GM18907 (cell line): ENCODE data around the gene PNMA3.
"Not testable (repeated sequence)": the region's sequence is repeated elsewhere in the genome, so short reads cannot be mapped to it uniquely, and the experiment has no call there.

Source experiments
- ATAC-seq: cut with Tn5 transposase; IDR thresholded peaks from one replicate; pipeline ENCODE4 v1.9.1; 2021; ENCODE audit warnings: mild to moderate bottlenecking, moderate library complexity; ENCODE audit not compliant: unreplicated experiment

The PNMA3 gene, protein sequence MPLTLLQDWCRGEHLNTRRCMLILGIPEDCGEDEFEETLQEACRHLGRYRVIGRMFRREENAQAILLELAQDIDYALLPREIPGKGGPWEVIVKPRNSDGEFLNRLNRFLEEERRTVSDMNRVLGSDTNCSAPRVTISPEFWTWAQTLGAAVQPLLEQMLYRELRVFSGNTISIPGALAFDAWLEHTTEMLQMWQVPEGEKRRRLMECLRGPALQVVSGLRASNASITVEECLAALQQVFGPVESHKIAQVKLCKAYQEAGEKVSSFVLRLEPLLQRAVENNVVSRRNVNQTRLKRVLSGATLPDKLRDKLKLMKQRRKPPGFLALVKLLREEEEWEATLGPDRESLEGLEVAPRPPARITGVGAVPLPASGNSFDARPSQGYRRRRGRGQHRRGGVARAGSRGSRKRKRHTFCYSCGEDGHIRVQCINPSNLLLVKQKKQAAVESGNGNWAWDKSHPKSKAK

DNA sequence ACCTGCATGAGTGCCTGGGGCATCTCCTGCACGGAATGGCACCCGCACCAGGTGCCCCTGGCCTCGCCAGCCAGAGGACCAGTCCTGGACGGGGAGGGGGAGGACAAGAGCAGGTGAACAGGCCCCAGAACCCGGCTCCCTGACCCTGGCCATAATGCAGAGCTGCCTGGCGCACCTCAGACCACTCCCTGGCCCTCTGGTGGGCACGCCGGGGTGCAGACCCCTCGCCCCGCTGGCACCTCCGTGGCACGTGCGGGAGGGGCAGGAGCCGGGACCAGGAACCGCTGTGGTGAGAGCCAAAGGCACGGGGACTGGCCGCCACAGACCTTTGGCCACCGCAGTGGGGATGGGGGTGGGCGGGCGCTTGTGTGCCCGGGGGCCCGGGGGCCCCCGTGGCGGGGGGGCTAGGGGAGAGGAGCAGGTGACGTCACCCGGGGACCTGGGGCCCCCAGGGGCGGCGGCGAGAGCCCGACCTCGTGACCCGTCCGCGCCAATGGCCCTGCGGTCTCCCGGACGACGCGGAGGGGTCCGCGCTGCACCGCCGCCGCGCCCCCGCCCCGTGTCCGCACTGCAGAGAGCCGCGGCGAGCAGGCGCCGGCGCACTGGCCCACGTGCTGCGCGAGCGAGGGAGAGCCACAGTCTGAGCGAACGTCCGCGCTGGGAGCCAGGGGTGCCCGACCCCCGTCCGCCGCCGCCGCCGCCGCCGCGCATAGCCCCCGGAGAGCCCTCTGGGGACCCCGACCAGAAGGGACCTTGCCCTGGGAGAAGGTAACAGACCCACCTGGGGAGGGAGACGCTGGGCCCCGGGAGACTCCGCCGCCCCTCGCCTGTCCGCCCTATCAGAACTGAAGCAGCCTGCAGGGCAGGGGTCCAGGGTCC lies at the start of gene PNMA3:
PNMA3 (plus strand) TSS at position 600 of the 879 bp plus-strand sequence. CDS start 586 bp downstream, outside the sequence.
- ATAC-seq = no peak

DNA sequence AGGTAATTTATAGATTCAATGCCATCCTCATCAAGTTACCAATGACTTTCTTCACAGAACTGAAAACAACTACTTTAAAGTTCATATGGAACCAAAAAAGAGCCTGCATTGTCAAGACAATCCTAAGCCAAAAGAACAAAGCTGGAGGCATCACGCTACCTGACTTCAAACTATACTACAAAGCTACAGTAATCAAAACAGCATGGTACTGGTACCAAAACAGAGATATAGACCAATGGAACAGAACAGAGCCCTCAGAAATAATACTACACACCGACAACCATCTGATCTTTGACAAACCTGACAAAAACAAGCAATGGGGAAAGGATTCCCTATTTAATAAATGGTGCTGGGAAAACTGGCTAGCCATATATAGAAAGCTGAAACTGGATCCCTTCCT lies 39.1 kb upstream of the PNMA3 start:
- not testable (repeated sequence) for ATAC-seq

DNA sequence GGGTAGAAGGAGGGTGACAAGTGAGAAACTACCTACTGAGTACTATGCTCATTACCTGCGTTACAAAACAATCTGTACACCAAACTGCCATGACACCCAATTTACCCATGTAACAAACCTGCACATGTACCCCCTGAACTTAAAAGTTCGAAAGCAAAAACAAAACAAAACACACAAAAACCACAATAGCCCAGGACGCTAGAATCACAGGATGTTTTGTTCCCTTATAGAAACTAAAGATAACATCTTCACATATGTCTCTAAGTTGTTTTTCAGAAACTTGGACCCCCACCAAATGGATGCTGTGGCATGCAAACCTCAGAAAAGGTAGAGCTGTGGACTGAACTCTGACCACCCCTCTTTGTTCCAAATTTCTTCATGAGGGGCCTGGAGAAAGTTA lies 37.1 kb upstream of the PNMA3 start:
- ATAC-seq = no peak

DNA sequence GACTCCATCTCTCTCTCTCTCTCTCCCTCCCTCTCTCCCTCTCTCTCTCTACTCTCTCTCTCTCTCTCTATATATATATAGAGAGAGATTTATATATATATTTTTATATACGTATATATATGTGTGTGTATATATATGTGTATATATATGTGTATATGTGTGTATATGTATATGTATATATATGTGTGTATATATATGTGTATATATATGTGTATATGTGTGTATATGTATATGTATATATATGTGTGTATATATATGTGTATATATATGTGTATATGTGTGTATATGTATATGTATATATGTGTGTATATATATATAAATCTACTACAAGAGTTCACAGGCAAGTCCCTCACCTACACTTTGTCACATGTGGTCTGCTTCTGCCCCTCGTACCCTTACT lies 29.8 kb upstream of the PNMA3 start:
- ATAC-seq = not testable (repeated sequence)

DNA sequence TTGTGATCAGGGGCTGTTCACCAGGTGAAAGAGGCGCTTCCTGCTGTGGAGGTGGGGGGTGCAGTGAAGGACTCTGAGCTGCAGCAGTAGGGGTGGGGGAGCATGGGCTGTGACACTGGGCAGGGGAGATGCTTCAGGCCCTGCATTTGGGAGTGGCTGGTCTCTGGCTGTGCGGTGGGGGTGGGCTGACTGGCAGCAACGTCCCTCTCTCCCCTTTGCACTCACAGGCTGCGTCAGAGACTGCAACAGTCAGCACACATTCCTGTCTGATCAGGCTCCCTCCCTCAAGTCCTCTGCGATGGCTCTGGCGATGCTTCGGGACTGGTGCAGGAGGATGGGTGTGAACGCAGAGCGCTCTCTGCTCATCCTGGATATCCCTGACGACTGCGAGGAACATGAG lies 27.8 kb upstream of the PNMA3 start:
- ATAC-seq = not testable (repeated sequence)

DNA sequence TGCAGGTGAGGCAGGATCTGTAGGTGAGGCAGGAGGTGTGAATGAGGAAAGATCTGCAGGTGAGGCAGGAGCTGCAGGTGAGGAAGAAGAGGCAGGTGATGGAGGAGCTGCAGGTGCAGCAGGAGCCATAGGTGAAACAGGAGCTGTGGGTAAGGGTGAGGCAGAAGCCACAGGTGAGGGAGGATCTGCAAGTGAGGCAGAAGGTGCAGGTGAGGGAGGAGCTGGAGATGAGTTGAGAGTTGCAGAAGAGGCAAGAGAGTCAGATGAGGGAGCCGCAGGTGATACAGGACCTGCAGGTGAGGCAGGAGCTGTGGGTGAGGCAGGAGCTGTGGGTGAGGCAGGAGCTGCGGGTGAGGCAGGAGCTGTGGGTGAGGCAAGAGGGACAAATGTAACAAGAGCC lies 27.1 kb upstream of the PNMA3 start:
- ATAC-seq = no peak

DNA sequence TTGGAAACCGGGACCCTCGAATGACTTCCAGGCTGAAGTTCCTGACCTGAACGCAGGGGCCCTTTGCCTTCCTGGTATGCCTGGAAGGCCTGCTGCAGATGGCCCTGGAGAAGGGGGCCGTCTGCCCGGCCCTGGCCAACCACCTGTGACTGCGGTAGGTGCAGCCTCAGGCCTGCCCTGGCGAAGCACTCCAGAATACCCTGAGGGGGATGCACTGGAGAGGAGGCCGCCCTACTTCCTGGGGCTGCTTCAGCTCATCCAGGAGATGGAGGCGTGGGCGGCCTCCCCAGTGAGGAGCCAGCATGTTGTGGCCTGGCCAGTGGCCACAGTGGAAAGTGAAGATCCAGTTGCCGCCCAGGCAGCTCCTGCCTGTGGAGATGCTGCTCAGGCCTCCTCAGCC lies 26.4 kb upstream of the PNMA3 start:
- no peak for ATAC-seq

DNA sequence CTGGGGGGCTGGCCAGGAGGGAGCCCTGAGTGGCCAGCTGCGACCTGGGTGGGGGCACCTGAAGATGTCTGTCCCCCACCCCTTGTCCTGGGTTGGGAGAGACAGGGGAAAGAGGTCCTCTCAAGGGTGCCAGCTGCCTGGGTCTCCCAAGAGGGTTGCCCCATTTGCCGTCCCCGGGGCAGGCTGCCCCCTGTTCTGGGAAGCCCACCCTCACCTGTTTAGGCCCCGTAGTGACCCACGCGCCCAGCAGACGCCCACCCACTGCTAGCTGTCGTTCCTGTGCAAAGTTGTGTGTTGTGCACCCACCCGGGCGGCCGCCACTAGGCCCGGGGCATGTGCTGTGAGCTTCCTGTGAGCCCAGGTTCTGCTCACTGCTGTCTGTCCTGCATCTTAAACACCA lies 25.5 kb upstream of the PNMA3 start:
- no peak for ATAC-seq

DNA sequence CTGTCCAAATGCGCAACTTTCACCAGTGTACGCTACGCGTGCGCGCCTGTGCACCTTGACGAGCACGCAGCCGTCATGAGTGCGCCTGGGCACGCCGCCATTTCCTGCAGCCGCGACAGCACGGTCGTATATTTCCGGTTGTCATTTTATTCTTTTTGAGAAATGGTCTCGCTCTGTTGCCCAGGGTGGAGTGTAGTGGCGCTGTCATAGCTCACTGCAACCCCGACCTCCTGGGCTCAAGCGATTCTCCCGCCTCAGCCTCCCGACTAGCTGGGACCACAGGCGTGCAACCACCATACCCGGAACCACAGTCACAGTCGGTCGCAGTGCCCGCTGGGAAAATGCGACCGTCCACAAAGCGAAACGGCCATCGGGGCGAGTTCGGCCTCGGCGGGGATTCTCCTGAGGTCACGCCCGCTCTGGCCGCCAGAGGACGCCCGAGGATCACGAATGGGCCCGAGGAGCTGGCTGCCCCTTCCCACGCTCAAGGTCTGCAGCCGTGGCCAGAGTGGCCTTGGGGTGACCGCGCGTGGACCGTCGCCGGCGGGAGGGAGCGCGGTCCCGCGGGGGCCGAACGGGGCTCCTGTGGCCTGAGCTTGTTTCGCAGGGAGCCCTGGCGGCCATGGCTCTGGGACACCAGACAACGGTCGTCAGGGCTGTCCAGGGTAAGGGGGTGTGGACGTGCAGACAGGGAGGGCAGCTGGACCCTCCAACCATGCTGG lies 23.7 kb upstream of the PNMA3 start:
- peak; percentile 76 for ATAC-seq

DNA sequence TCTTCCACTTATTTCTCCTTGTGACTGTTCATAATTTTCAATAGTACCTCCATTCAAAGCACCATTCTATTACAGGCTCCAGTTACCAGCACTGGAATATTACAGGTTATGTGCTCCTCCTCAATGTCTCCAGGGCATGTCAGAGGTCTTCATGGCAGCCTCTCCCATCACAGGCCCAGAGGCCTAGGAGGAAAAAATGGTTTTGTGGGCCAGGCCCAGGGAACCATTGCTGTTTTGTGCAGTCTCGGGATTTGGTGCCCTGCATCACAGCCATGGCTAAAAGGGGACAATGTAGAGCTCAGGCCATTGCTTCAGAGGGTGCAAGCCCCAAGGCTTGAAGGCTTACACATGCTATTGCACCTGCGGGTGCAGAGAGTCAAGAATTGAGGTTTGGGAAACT lies 7.2 kb upstream of the PNMA3 start:
- ATAC-seq = no peak

DNA sequence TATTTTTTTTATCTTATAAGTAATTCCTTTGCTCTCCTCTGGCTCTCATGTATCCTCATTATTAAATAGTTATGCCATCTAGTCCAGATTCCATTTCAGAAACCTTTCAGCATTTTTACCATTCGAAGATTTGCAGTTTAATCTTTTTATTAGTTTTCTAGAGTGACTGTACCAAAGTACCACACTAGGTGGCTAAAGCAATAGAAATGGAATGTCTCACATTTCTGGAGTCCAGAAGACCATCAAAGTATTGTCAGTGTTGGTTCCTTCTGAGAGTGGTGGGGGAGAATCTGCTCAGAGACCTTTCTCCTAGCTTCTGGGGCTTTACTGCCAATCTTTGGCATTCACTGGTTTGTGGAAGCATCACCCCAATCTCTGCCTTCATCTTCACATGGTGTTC lies 3.7 kb upstream of the PNMA3 start:
- no peak for ATAC-seq

DNA sequence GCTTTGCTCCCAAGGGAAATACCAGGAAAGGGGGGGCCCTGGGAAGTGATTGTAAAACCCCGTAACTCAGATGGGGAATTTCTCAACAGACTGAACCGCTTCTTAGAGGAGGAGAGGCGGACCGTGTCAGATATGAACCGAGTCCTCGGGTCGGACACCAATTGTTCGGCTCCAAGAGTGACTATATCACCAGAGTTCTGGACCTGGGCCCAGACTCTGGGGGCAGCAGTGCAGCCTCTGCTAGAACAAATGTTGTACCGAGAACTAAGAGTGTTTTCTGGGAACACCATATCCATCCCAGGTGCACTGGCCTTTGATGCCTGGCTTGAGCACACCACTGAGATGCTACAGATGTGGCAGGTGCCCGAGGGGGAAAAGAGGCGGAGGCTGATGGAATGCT lies 1.0 kb downstream of the PNMA3 start:
- no peak for ATAC-seq

DNA sequence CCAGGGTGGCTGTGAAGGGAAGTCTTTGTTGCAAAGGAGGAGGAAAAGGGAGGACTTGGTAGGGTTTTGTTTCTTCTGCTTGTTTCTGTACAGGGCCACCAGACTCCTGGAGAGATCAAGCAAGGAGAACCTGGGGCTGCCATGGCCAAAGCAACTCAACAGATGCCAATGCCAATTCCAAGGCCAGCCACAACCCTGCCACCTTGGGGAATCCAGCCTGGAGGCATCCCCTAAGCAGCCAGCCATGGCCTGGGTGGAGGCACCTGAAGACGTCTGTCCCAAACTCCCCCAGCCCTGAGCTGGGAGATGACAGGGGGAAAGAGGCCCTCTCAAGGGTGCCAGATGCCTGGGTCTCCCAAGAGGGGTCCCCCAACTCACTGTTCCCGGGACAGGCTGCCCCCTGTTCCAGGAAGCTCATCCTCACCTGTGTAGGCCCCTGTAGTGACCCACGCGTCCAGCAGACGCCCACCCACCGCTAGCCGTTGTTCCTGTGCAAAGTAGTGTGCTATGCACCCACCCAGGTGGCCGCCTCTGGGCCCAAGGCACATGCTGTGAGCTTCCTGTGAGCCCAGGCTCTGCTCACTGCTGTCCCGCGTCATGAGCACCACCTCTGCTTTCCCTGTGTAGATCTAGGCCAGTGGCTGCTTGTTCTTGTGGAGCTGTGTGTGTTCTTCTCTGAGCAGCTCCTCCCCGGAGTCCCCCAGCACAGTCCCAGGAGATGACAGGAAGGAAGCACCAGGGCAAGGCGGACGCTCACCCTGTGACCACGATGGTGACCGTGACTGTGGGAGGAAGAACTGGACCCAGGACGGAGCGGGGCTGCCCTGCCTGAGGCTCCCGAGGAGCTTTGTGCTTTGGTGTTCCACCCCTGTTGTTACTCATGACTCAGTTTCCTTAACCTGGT lies 3.2 kb downstream of the PNMA3 start:
- no peak for ATAC-seq

DNA sequence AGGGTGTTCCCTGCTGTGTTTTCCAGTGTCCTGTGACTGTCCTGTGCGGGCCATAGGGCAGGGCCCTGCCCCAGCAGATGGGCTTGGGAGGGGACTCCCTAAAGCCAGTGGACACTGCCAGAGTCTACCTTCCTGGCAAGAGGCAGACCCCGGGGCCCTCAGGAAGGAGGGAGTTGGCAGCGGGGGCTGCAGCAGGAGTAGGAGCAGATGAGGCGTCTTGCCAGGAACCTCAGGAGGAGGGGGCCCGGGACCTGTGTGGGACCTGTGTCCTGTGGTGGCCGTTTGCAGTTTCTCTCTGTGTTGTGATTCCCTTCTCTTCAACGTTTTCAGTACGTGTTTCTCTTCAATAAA lies 3.8 kb downstream of the PNMA3 start:
- no peak for ATAC-seq

DNA sequence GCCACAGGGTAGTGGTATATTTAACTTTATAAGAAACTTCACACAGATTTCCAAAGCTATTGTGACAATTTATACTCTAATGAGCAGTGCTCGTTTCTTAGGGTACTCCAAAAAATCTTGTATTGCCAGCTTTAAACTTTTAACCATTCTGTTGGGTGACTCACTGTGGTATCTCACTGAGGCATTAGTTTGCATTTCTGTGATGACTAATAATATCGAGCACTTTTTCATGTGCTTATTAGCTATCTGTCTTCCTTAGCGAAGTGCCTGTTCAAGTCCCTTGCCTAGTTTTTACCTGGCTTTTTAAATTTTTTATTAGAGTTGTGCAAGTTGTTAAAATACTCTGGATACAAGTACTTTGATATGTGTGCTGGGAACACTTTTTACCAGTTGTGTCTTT lies 5.5 kb downstream of the PNMA3 start:
- ATAC-seq = no peak

DNA sequence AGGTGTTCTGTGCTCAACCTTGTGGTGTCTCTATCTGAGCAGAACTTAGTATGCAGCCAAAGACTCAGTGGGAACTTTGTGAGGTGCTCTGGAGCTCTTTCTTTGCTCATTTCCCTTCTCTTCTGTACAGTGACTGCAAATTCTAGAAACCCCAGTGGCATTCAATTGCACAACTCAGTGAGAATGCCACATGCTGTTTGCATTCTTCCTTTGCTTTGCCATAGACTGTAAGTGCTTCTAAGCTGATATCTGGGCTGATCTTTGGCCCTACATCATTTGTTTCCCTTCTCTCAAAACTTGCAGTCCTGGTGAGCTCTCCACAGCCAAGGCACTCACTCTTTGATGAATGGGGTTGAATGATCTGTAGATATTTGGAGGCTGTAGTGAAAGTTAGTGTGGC lies 7.0 kb downstream of the PNMA3 start:
- ATAC-seq = no peak

DNA sequence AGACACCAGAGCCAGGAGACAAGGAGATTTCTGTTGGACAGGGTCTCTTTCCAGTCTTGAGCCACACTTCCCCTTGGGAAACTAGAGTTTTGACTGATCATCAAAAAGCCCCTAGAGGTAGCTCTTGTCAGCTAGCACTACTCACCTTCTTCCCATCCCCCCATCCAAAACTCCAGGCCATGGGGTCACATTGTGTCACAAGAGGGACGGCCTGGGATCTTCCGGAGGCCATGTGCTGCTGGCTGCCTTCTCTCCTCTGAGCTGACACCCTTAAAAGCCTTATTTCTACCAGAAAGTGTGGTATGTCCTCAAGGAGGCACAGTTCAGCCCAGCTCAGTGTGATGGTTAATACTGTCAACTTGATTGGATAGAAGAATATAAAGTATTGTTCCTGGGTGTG lies 7.8 kb downstream of the PNMA3 start:
- ATAC-seq = no peak

DNA sequence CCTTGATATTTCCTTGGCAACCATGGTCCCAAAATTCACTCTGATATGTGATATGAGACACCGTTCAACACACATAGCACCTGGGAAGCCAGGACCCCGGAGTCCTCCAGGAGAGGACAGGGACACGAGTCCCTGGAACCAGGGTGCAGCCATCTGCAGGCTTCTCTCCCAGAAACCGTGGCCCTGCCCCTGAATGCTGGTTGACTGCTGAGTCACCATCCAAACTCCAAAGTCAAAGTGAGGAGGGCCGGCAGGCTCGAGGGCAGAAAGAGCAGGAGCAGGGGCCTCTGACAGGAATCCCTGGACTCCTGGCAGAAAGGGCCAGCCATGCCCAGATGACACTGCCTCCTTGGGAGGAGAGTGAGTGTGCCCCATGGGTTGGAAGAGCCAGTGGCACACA lies 9.1 kb downstream of the PNMA3 start:
- ATAC-seq = no peak

DNA sequence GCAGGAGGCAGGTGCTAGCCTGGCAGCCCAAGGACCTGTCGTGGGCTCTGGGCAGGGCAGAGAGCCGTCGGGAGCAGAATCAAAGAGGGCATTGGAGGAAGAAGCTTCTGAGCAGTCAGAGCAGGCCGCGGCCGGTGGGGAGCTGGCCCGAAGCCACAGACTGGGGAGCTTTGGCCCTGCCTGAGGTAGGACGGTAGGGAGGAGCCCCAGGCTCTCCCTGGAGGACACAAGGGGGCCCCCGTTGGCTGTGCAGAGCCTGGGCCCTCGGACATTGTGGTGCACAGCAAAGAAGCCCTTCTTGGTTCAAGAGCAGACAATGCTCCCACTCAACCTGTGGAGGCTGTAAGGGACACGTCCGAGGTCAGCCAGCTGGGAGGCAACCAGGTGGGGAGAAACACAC lies 10.1 kb downstream of the PNMA3 start:
- ATAC-seq = not testable (repeated sequence)

DNA sequence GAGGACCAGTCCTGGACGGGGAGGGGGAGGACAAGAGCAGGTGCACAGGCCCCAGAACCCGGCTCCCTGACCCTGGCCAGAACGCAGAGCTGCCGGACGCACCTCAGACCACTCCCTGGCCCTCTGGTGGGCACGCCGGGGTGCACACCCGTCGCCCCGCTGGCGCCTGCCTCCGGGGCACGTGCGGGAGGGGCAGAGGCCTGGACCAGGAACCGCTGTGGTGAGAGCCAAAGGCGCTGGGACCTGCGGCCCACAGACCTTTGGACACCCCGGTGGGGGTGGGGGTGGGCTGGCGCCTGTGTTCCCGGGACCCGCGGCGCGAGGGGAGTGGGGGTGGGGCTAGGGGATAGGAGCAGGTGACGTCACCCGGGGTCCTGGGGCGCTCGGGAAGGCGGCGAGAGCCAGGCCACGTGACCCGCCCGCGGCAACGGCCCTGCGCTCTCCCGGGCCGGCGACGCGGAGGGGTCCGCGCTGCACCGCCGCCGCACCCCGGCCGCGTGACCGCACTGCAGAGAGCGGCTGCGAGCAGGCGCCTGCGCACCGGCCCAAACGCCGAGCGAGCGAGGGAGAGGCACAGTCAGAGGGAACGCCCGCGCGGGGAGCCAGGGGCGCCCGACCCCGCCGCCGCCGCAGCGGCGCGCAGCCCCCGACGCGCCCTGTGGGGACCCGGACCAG lies 15.8 kb downstream of the PNMA3 start, which contains the start of gene PNMA6A:
PNMA6A (plus strand) TSS at position 546 of the 675 bp plus-strand sequence. CDS start 609 bp downstream, outside the sequence.
- not testable (repeated sequence) for ATAC-seq
